ENCODE measurements around the gene SLCO3A1. TPM values are rescaled to one million over a fixed set of nuclear protein-coding genes. Genes with fewer than 3 reads are reported as not detected.
A peak's percentile ranks its signal among the peaks of the same experiment; 100 is the strongest.

SLCO3A1 gene
- total RNA-seq, 1 donor, result 17.2 TPM

- DNase-seq (ENCODE audit: low read depth in 2 of 3, low spot score in 2 of 3), result no peak
These were observed 82.8 kb downstream of the SLCO3A1 start for GRCh38 chr15:91936182-91936775.

- no peak for DNase-seq (ENCODE audit: low read depth in 2 of 3, low spot score in 2 of 3)
These were observed 83.4 kb downstream of the SLCO3A1 start for GRCh38 chr15:91936927-91937326.

GRCh38 chr15:91938136-91938535, 84.6 kb downstream of the SLCO3A1 start:
- DNase-seq (ENCODE audit: low read depth in 2 of 3, low spot score in 2 of 3), result no peak

- DNase-seq (ENCODE audit: low read depth in 2 of 3, low spot score in 2 of 3), result no peak
These were observed 85.9 kb downstream of the SLCO3A1 start for GRCh38 chr15:91939403-91939831.

GRCh38 chr15:91940496-91941381, 87.2 kb downstream of the SLCO3A1 start:
- DNase-seq (ENCODE audit: low read depth in 2 of 3, low spot score in 2 of 3), result no peak

GRCh38 chr15:91941871-91942658, 88.6 kb downstream of the SLCO3A1 start:
- DNase-seq (ENCODE audit: low read depth in 2 of 3, low spot score in 2 of 3), result peak in 1 of 3 donors; percentile 68

- peak; percentile 10 to 94 (median 83) for DNase-seq (ENCODE audit: low read depth in 2 of 3, low spot score in 2 of 3)
These were observed 89.3 kb downstream of the SLCO3A1 start for GRCh38 chr15:91942720-91943394.

GRCh38 chr15:91944331-91944730, 90.8 kb downstream of the SLCO3A1 start:
- DNase-seq (ENCODE audit: low read depth in 2 of 3, low spot score in 2 of 3), result no peak

- no peak for DNase-seq (ENCODE audit: low read depth in 2 of 3, low spot score in 2 of 3)
These were observed 91.9 kb downstream of the SLCO3A1 start for GRCh38 chr15:91945385-91945784.

GRCh38 chr15:91946075-91946474, 92.6 kb downstream of the SLCO3A1 start:
- no peak for DNase-seq (ENCODE audit: low read depth in 2 of 3, low spot score in 2 of 3)

- DNase-seq (ENCODE audit: low read depth in 2 of 3, low spot score in 2 of 3), result no peak
These were observed 93.2 kb downstream of the SLCO3A1 start for GRCh38 chr15:91946581-91947292.

GRCh38 chr15:91947293-91947679, 93.8 kb downstream of the SLCO3A1 start:
- peak in 2 of 3 donors; percentile 59 to 69 for DNase-seq (ENCODE audit: low read depth in 2 of 3, low spot score in 2 of 3)

GRCh38 chr15:91947683-91948608, 94.4 kb downstream of the SLCO3A1 start:
- DNase-seq (ENCODE audit: low read depth in 2 of 3, low spot score in 2 of 3), result no peak

- DNase-seq (ENCODE audit: low read depth in 2 of 3, low spot score in 2 of 3), result no peak
These were observed 95.9 kb downstream of the SLCO3A1 start for GRCh38 chr15:91949361-91949760.

GRCh38 chr15:91950054-91950453, 96.5 kb downstream of the SLCO3A1 start:
- DNase-seq (ENCODE audit: low read depth in 2 of 3, low spot score in 2 of 3), result no peak

- no peak for DNase-seq (ENCODE audit: low read depth in 2 of 3, low spot score in 2 of 3)
These were observed 97.3 kb downstream of the SLCO3A1 start for GRCh38 chr15:91950631-91951329.

- DNase-seq (ENCODE audit: low read depth in 2 of 3, low spot score in 2 of 3), result no peak
These were observed 98.7 kb downstream of the SLCO3A1 start for GRCh38 chr15:91952216-91952615.

- DNase-seq (ENCODE audit: low read depth in 2 of 3, low spot score in 2 of 3), result no peak
These were observed 99.9 kb downstream of the SLCO3A1 start for GRCh38 chr15:91953432-91953831.

All from hematopoietic multipotent progenitor cell (in vitro differentiated cells).